PC-3 (cell line): ENCODE measurements around the gene PKD1L1.

Experiments used
- EZH2 ChIP-seq: fragments of 300-600 bp; sonication (generic); IDR thresholded peaks from one replicate; pipeline ENCODE4 v1.6.1; 2017; ENCODE audit warnings: antibody characterized with exemption, mild to moderate bottlenecking, low read length; ENCODE audit not compliant: unreplicated experiment
- EZH2phosphoT487 ChIP-seq: fragments of 300-600 bp; sonication (generic); IDR thresholded peaks from 2 replicates; pipeline ENCODE4 v1.6.1; 2018; ENCODE audit warnings: mild to moderate bottlenecking, antibody characterized with exemption, low read length, borderline replicate concordance
- TF ChIP-seq, protein P1 (sequence below): fragments of 300-600 bp; sonication (generic); conservative IDR thresholded peaks from 2 replicates; pipeline ENCODE4 v1.5.1; 2017; ENCODE audit warnings: antibody characterized with exemption, low read depth, mild to moderate bottlenecking, low read length

DNA sequence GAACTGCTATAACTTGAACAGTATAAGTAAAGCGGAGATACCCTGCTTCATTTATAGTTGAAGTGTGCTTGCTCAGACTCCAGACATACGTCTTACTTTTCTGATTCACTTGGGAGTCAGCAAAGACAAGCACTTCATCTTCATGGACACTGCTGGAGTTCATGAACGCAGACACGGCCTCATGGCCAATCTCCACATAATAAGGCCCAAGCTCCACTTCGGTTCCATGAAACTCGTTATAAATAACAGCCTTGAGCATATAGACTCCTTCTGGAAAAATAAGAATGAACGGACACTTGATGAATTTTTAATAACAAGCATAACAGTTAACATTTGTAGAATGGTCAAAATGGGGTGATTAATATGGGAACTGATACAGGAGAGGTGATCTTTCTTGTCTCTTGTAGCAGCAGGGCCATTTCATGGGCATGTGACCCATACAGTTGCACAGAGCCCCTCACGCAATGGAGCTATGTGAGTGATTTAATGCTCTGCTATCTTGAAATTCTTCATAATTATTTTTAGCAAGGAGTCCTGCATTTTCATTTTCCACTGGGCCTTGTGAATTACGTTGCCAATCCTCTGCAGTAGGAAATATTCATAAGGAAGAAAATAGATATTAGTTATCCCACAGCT, 40.2 kb downstream of the PKD1L1 start:
- TF ChIP-seq, protein P1, sequence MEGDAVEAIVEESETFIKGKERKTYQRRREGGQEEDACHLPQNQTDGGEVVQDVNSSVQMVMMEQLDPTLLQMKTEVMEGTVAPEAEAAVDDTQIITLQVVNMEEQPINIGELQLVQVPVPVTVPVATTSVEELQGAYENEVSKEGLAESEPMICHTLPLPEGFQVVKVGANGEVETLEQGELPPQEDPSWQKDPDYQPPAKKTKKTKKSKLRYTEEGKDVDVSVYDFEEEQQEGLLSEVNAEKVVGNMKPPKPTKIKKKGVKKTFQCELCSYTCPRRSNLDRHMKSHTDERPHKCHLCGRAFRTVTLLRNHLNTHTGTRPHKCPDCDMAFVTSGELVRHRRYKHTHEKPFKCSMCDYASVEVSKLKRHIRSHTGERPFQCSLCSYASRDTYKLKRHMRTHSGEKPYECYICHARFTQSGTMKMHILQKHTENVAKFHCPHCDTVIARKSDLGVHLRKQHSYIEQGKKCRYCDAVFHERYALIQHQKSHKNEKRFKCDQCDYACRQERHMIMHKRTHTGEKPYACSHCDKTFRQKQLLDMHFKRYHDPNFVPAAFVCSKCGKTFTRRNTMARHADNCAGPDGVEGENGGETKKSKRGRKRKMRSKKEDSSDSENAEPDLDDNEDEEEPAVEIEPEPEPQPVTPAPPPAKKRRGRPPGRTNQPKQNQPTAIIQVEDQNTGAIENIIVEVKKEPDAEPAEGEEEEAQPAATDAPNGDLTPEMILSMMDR: no peak
- no peak for TF ChIP-seq EZH2
- TF ChIP-seq EZH2phosphoT487: no peak
